H9 (cell line): Measurements from ENCODE around the gene MAP2K1. TPM values are rescaled to one million over a fixed set of nuclear protein-coding genes. Genes with fewer than 3 reads are reported as not detected.

Source experiments
- DNase-seq: peaks from one replicate; pipeline ENCODE4 v3.0.0-alpha.2; 2017
- H2AFZ ChIP-seq: one replicate; pipeline ENCODE4 v1.6.1; 2013; ENCODE audit warnings: mild to moderate bottlenecking, low read length, control low read depth, moderate library complexity
- H2AK5ac ChIP-seq: 2 replicates; pipeline ENCODE4 v1.6.1; 2013; ENCODE audit warnings: low read length, control low read depth, mixed read lengths; ENCODE audit not compliant: insufficient read length
- H2BK120ac ChIP-seq: one replicate; pipeline ENCODE4 v1.6.1; 2013; ENCODE audit warnings: low read depth, mild to moderate bottlenecking, low read length, control low read depth, inconsistent platforms; ENCODE audit not compliant: poor library complexity, severe bottlenecking
- H2BK12ac ChIP-seq: 2 replicates; pipeline ENCODE4 v1.6.1; 2013; ENCODE audit warnings: low read length, control low read depth, mixed read lengths, low read depth; ENCODE audit not compliant: insufficient read length
- H2BK15ac ChIP-seq: 2 replicates; pipeline ENCODE4 v1.6.1; 2013; ENCODE audit warnings: low read depth, low read length, control low read depth
- H2BK20ac ChIP-seq: one replicate; pipeline ENCODE4 v1.6.1; 2013; ENCODE audit warnings: low read depth, mild to moderate bottlenecking, low read length, control low read depth, inconsistent platforms; ENCODE audit not compliant: poor library complexity, severe bottlenecking
- H2BK5ac ChIP-seq: 2 replicates; pipeline ENCODE4 v1.6.1; 2013; ENCODE audit warnings: low read length, control low read depth, mixed read lengths; ENCODE audit not compliant: insufficient read length
- H3K14ac ChIP-seq: 2 replicates; pipeline ENCODE4 v1.6.1; 2013; ENCODE audit warnings: low read length, control low read depth; ENCODE audit not compliant: insufficient read depth
- H3K18ac ChIP-seq: 2 replicates; pipeline ENCODE4 v1.6.1; 2013; ENCODE audit warnings: low read depth, mild to moderate bottlenecking, mixed read lengths, low read length, control low read depth; ENCODE audit not compliant: insufficient read length
- H3K23ac ChIP-seq: 2 replicates; pipeline ENCODE4 v1.6.1; 2013; ENCODE audit warnings: low read length, control low read depth, mixed read lengths, low read depth; ENCODE audit not compliant: insufficient read length
- H3K23me2 ChIP-seq: 2 replicates; pipeline ENCODE4 v1.6.1; 2013; ENCODE audit warnings: low read depth, mild to moderate bottlenecking, mixed read lengths, low read length, control low read depth; ENCODE audit not compliant: insufficient read length, poor library complexity, severe bottlenecking
- H3K27ac ChIP-seq: 2 replicates; pipeline ENCODE4 v1.5.1; 2013; ENCODE audit warnings: low read length, control low read depth, mixed read lengths, low read depth; ENCODE audit not compliant: insufficient read length
- H3K27me3 ChIP-seq: 2 replicates; pipeline ENCODE4 v1.6.1; 2013; ENCODE audit warnings: low read length, control low read depth, inconsistent platforms; ENCODE audit not compliant: insufficient read depth
- H3K4ac ChIP-seq: 2 replicates; pipeline ENCODE4 v1.6.1; 2013; ENCODE audit warnings: low read depth, mild to moderate bottlenecking, control low read depth, inconsistent platforms, low read length, moderate library complexity
- H3K4me1 ChIP-seq: 2 replicates; pipeline ENCODE4 v1.6.1; 2013; ENCODE audit warnings: low read length, control low read depth, inconsistent platforms; ENCODE audit not compliant: insufficient read depth
- H3K4me2 ChIP-seq: 2 replicates; pipeline ENCODE4 v1.6.1; 2013; ENCODE audit warnings: low read length, control low read depth, mixed read lengths; ENCODE audit not compliant: insufficient read length, insufficient read depth
- H3K56ac ChIP-seq: 2 replicates; pipeline ENCODE4 v1.6.1; 2013; ENCODE audit warnings: low read depth, mild to moderate bottlenecking, mixed read lengths, low read length, control low read depth; ENCODE audit not compliant: insufficient read length
- H3K79me1 ChIP-seq: 2 replicates; pipeline ENCODE4 v1.6.1; 2013; ENCODE audit warnings: low read depth, mild to moderate bottlenecking, moderate library complexity, low read length, control low read depth, inconsistent platforms; ENCODE audit not compliant: insufficient read depth, poor library complexity, severe bottlenecking
- H3K79me2 ChIP-seq: 2 replicates; pipeline ENCODE4 v1.6.1; 2013; ENCODE audit warnings: low read length, control low read depth, inconsistent platforms; ENCODE audit not compliant: insufficient read depth
- H3K9ac ChIP-seq: 2 replicates; pipeline ENCODE4 v1.6.1; 2013; ENCODE audit warnings: low read length, control low read depth, mixed read lengths; ENCODE audit not compliant: insufficient read length; ENCODE audit errors: extremely low read depth
- H3K9me3 ChIP-seq: one replicate; pipeline ENCODE4 v1.6.1; 2013; ENCODE audit warnings: low read depth, low read length, inconsistent platforms; ENCODE audit not compliant: control insufficient read depth
- H3T11ph ChIP-seq: one replicate; pipeline ENCODE4 v1.6.1; 2013; ENCODE audit warnings: mild to moderate bottlenecking, low read length, control low read depth, inconsistent platforms
- H4K20me1 ChIP-seq: one replicate; pipeline ENCODE4 v1.6.1; 2013; ENCODE audit not compliant: control insufficient read depth, insufficient read length, insufficient read depth
- H4K5ac ChIP-seq: 2 replicates; pipeline ENCODE4 v1.6.1; 2013; ENCODE audit warnings: low read depth, mild to moderate bottlenecking, mixed read lengths, low read length, control low read depth; ENCODE audit not compliant: insufficient read length
- H4K8ac ChIP-seq: replicated peaks from 2 replicates; pipeline ENCODE4 v1.6.1; 2013; ENCODE audit warnings: low read length, control low read depth, mixed read lengths, low read depth; ENCODE audit not compliant: insufficient read length
- H4K91ac ChIP-seq: 2 replicates; pipeline ENCODE4 v1.6.1; 2013; ENCODE audit warnings: low read depth, mild to moderate bottlenecking, moderate library complexity, mixed read lengths, low read length, control low read depth; ENCODE audit not compliant: insufficient read length
- H3K27ac Mint-ChIP-seq, 3 experiments: 2 replicates in 2 of 3; 3 replicates in 1 of 3; pipeline ENCODE4 v1.8.0; 2020 to 2021; ENCODE audit warnings: mixed read lengths in 3 of 3, mild to moderate bottlenecking in 1 of 3, moderate library complexity in 1 of 3
- H3K27me3 Mint-ChIP-seq: 2 replicates; pipeline ENCODE4 v1.8.0; 2021; ENCODE audit warnings: low read depth, mild to moderate bottlenecking, moderate library complexity, mixed read lengths
- H3K36me3 Mint-ChIP-seq, 3 experiments: 2 replicates in 2 of 3; 3 replicates in 1 of 3; pipeline ENCODE4 v1.8.0; 2020 to 2021; ENCODE audit warnings: low read depth in 3 of 3, mixed read lengths in 3 of 3; ENCODE audit not compliant: insufficient read depth in 1 of 3
- H3K4me1 Mint-ChIP-seq, 2 experiments: 2 replicates each; pipeline ENCODE4 v1.8.0; 2020; ENCODE audit warnings: mixed read lengths in 2 of 2
- H3K4me3 Mint-ChIP-seq, 2 experiments: 2 replicates in 1 of 2; 3 replicates in 1 of 2; pipeline ENCODE4 v1.8.0; 2020 to 2021; ENCODE audit warnings: mild to moderate bottlenecking in 2 of 2, mixed read lengths in 2 of 2, moderate library complexity in 1 of 2
- H3K9me3 Mint-ChIP-seq, 2 experiments: 2 replicates in 1 of 2; 3 replicates in 1 of 2; pipeline ENCODE4 v1.8.0; 2020; ENCODE audit warnings: mild to moderate bottlenecking in 2 of 2, mixed read lengths in 2 of 2, moderate library complexity in 1 of 2
- CTCF ChIP-seq: fragments of 200-600 bp; sonication (generic); conservative IDR thresholded peaks from 3 replicates; pipeline ENCODE4 v1.8.0; 2021; ENCODE audit warnings: antibody characterized with exemption, mild to moderate bottlenecking
- WGBS: extraction: QIAGEN DNeasy Blood & Tissue Kit; methylation state at CpG from one replicate; pipeline ENCODE4 v1.1.7; 2013; ENCODE audit warnings: missing lambda C conversion rate, low lambda C conversion rate, mixed read lengths; ENCODE audit not compliant: insufficient read length; ENCODE audit errors: extremely low coverage; 5-methylcytosine and 5-hydroxymethylcytosine counted together
- total RNA-seq: library from RNA; stranded (reverse); gene quantifications from 2 replicates; pipeline ENCODE4 v1.2.1, GENCODE V29; 2021

MAP2K1 gene
- total RNA-seq, 1 experiment from 2014 or later: 50.8 TPM

GRCh38 chr15:66452420-66452819 is 65.7 kb downstream of the MAP2K1 start:
- H3K9me3 ChIP-seq: no peaks in the 10 kb centered on the region
- H2BK20ac ChIP-seq: no peak overlapping the region
- Mint-ChIP-seq H3K9me3 (no peaks in the 10 kb centered on the region; a peak in 1 of 5 replicates), H3K27ac (no peak overlapping the region), H3K4me1 (peaks cover 0 to 5% of the 10 kb centered on the region in 2 experiments; a peak in 2 of 4 replicates), H3K36me3 (peaks cover 15 to 24% (median 17%) of the 10 kb centered on the region in 3 experiments), H3K27me3 (no peaks in the 10 kb centered on the region), H3K4me3 (no peak overlapping the region)
- no peak overlapping the region for H3K4me2 ChIP-seq
- H2AFZ ChIP-seq: no peak overlapping the region
- no peaks in the 10 kb centered on the region for H4K20me1 ChIP-seq
- no peak overlapping the region for H3T11ph ChIP-seq
- H2BK15ac ChIP-seq: no peak overlapping the region
- no CpG with 5 or more reads among the region's 4 CpGs for WGBS
- no peak overlapping the region for H3K18ac ChIP-seq
- no peak overlapping the region for H3K23ac ChIP-seq
- no peaks in the 10 kb centered on the region for H3K79me1 ChIP-seq
- H4K5ac ChIP-seq: no peak overlapping the region
- DNase-seq: no peak
- H3K79me2 ChIP-seq: no peaks in the 10 kb centered on the region
- no peak overlapping the region for H3K27ac ChIP-seq
- H4K91ac ChIP-seq: no peak overlapping the region
- no peaks in the 10 kb centered on the region for H3K27me3 ChIP-seq
- H4K8ac ChIP-seq: no peak overlapping the region
- no peak for TF ChIP-seq CTCF
- no peak overlapping the region for H3K4ac ChIP-seq
- no peaks in the 10 kb centered on the region for H3K23me2 ChIP-seq
- H3K14ac ChIP-seq: no peak overlapping the region
- H2AK5ac ChIP-seq: no peak overlapping the region
- H2BK12ac ChIP-seq: no peak overlapping the region
- H3K4me1 ChIP-seq: no peaks in the 10 kb centered on the region
- no peak overlapping the region for H3K56ac ChIP-seq
- no peak overlapping the region for H3K9ac ChIP-seq
- no peak overlapping the region for H2BK5ac ChIP-seq
- no peak overlapping the region for H2BK120ac ChIP-seq
